ENCODE data around the gene ITGAD.

ITGAD gene

DNA sequence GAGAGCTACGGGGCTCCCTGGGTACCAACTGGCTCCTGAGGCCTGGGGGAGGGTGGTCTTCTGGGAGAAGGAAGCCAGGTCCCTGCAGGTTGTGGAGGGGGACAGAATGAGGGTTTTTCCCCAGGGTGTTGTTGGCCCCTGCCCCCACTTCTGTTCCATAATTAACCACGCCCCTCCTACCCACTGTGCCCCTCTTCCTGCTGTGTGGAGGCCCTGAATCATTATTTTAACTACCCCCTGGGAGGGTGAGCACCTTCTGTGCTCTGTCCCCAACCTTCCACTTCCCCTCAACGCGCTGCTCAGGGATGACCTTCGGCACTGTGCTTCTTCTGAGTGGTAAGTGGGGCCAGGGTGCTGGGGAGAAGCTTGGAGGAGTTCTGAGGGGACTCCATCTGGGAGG, at the start of gene ITGAD:
Gene ITGAD, plus strand, starts transcription at position 280 of the 400 bp plus-strand sequence. Its CDS starts 26 bp downstream, at position 306.
- no peak for DNase-seq

DNA sequence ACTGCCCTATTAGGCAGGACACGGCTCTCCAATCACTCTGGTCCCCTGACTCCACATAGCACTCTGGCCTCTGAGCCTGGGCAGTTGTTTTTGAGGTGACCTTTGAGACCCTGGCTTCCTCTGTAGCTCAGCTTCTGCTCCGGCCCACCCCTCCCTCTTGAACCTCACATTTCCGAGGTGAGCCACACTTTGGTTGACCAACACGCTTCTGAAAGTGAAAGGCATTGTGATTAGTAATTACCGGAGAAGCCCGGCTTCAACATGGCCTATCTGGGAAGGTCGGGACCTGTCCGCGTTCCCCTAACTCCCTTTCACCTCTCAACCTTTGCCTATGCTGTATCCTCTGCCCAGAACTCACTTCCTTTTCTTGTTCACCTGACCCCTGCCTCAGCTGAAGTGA, 48.4 kb upstream of the ITGAD start:
- DNase-seq, result no peak

GRCh38 chr16:31347445-31347844, 45.7 kb upstream of the ITGAD start:
- no peak for DNase-seq

DNA sequence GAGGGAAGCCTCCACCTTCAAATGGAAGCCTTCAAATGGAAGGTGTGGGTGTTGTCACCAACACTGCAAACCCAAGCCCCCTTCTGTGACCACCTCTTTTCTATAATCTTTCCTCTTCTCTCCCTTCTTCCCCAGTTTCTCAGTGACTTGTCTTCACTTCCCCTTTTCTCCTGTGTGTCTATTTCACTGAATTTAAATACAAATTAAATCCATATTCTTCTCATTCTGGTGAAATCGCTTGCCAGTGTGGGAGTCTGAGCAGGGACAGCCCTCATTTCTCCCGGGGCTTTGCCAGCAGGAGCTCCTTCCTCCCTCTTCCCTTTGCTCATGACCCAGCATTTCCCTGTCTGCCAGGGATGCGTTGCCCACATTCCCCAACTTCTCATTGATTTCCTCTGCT, 44.6 kb upstream of the ITGAD start:
- no peak for DNase-seq

GRCh38 chr16:31350275-31351005, 42.7 kb upstream of the ITGAD start:
- DNase-seq, result peak in 1 of 2 experiments; percentile 35

- DNase-seq, result no peak
Observed at GRCh38 chr16:31351246-31351941, 41.7 kb upstream of the ITGAD start.

- peak; percentile 57 to 66 for DNase-seq
Observed at GRCh38 chr16:31351942-31352325, 41.2 kb upstream of the ITGAD start.

- DNase-seq, result no peak
Observed at GRCh38 chr16:31352376-31353115, 40.6 kb upstream of the ITGAD start.

DNA sequence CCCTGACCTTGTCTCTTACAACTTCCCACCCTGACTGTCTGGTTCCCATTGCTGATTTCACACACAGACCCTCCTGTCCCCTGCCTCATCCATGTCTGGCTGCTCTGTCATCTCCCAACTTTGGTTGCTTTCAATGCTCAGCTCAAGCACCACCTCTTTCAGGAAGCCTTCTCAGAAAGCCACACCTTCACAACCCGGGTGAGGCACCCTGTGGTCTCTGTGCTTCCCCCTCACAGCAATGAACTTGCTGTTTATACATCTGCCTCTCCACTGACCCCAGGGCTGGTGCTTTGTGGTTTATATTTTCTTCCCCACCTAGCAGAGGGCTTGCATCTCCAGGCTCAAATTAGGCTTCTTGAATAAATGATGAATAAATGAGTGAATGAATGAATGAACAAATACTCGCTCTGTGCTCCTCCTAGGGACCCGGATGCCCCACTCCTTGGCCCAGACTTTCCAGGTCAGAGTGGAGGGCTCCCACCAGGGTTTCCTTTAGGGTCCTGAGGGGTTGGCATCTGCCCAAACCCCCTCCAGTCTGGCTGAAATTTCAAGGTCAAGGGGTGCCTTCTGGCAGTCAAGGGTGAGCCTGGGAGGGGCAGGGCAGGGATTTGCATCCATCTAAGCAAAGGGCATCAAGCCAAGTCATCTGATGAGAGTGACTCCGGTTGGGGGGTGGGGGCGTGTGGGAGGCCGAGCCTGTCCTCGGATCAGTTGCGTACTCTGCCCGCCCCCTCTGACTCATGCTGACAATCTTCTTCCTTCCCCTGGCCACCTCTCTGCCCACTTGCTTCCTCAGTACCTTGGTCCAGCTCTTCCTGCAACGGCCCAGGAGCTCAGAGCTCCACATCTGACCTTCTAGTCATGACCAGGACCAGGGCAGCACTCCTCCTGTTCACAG, 38.5 kb upstream of the ITGAD start, which contains the start of gene ITGAX:
Gene ITGAX, plus strand, starts transcription at position 783 of the 898 bp plus-strand sequence. Its CDS starts 79 bp downstream, at position 862.
- peak; percentile 85 to 88 for DNase-seq

DNA sequence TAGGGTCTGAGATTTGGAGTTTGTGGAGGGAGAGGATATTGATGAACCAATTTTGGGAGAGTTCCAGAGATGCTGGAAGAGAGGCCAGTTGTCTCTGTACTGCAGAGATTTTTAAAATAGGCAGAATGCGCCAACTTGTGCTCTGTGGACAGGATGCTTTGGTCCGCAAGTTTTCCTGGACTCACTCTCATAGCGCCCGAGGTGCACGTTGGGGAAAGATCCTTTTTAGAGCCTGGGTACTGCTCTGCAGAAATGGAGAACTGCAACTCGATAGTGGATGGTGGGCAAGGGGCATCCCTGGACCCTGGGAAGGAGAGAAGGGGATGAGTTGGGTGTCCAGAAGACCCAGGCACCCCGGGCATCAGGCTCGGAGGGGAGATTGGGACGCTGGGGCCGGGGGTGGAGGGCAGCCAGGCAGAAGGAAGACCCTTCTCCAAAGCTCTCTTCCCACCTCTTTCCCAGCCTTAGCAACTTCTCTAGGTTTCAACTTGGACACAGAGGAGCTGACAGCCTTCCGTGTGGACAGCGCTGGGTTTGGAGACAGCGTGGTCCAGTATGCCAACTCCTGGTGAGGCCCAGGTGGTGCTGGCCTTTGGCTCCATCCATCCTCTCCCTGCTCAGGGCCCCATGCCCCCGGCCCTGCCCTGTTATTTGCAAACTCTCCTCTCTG, 37.6 kb upstream of the ITGAD start:
- no peak for DNase-seq

DNA sequence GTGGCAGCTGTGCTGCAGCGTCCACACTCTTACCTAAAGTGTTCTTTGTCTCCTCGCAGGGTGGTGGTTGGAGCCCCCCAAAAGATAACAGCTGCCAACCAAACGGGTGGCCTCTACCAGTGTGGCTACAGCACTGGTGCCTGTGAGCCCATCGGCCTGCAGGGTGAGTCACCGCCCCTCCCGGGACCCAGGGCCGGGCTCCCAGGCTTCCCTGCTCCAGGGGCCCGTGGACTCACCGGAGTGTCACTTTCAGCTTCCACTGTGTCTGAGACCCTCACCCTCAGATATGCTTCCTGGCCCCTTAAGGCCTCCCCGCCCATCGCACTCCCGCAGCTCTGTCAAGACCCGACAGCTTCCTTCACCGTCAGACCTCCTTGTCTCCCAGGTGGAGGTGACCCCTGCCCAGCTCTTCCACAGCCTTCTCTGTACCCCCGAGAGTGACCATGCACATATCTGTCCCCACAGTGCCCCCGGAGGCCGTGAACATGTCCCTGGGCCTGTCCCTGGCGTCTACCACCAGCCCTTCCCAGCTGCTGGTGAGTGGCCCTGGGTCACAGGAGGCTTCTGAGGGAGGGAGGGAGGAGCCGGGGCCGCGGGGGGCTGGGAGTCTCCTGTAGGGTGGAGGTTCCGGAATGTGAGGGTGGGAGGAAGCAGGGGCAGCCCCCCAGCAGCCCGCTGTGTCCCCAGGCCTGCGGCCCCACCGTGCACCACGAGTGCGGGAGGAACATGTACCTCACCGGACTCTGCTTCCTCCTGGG, 36.4 kb upstream of the ITGAD start:
- DNase-seq, result no peak

DNA sequence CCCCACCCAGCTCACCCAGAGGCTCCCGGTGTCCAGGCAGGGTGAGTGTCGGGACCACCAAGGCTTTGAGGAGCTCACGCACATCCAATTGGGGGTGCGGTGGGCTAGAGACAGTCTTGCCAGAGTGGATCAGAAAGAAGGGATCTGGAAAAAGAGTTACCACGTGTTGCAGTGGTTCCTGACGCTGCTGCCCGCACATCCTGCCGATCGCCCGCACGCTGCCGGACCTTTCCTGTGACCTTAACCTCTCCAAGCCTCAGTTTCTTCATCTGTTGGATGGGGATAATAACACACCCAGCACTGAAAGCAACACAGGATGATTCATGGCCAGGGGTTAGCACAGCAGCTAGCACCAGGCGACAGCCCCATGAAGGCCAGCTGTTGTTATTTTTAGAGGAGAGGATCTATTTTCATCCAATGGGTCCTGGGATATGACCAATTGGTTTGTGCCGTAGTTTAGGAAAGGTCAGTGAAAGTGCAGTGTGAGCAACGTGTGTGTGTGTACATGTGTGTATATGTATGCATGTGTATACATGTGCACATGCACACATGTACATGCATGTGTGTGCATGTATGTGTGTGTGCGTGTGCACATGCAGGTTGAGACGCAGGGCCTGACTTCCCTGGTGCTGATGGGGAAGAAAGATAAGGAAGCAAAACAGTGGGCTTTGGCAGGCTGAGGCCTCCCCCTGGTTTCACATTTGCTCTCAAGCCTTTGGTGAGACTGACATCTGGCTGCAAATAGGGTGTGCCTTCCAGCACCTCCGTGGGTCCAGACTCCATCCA, 35.6 kb upstream of the ITGAD start:
- no peak for DNase-seq

GRCh38 chr16:31360251-31360650, 32.9 kb upstream of the ITGAD start:
- no peak for DNase-seq

DNA sequence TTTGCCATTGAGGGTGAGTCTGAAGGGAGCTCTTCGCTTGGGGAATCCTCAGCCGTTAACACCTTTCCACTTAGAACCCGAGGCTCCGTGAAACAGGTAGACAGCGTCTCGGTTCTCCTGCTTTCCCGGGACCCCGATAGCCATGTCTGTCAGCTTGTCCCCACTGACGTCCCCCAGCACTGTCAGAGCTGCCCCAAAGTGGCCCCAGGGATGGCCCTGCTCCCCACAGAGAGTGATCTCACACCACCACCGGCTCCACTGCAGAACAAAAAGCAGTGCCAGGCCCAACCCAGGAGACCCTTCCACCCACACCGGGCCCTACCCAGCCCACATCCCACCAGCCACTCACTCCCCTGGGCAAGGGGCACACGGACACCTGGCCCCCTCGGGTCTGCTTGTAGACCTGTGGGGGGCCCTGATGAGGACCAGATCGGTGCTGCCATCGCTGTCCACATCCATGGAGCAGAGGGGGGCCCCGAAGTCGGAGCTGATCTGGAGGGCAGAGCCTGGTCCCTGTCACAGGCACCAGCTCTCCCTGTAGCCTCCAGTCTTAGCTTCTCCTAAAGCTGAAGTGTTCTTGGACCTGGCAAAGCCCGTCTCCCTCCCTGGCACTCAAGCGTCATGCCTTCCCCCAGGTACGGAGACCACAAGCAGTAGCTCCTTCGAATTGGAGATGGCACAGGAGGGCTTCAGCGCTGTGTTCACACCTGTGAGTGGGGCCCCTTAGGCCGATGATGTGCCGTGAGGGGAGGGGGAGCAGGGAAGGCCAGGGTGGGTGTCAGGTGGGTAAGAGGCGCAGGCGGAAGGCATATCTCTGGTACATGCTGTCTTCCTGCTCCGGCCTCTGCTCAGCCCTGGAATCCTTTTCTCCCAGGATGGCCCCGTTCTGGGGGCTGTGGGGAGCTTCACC, 31.7 kb upstream of the ITGAD start:
- DNase-seq, result no peak

DNA sequence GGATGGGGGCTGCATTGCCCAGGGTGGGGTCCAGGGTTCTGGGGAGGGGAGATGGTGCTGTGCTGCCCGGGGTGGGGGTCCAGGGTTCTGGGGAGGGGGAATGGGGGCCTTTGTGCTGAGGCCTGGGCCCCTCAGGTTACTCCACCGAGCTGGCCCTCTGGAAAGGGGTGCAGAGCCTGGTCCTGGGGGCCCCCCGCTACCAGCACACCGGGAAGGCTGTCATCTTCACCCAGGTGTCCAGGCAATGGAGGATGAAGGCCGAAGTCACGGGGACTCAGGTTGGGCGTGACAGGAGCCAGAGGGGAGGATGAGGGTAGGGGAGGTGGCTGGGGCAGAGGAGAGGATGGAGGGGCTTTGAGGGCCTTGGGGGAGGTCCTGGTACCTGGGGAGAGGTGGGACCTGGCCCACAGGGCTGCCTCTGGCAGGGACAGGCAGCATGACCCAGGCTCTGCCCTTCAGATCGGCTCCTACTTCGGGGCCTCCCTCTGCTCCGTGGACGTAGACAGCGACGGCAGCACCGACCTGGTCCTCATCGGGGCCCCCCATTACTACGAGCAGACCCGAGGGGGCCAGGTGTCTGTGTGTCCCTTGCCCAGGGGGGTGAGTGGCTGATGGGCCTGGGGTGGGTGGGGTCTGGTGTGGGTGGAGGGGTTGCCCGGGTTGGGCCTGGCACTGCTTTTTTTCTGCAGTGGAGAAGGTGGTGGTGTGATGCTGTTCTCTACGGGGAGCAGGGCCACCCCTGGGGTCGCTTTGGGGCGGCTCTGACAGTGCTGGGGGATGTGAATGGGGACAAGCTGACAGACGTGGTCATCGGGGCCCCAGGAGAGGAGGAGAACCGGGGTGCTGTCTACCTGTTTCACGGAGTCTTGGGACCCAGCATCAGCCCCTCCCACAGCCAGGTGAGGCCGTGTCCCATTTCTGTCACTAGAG, 30.4 kb upstream of the ITGAD start:
- no peak for DNase-seq

GRCh38 chr16:31363721-31364120, 29.4 kb upstream of the ITGAD start:
- no peak for DNase-seq

GRCh38 chr16:31364421-31364820, 28.7 kb upstream of the ITGAD start:
- DNase-seq, result no peak

Measured in activated T-cell treated with anti-CD3 and anti-CD28 coated beads, Interleukin-2, amount 50 U/mL, for 48 hours (primary cell).